BJ (cell line): ENCODE measurements around the gene BRCC3. TPM values are rescaled to one million over a fixed set of nuclear protein-coding genes. Genes with fewer than 3 reads are reported as not detected.

Experiments used
- CTCF ChIA-PET: fragments of 350-600 bp; formaldehyde crosslinking; extraction: SDS; loops from one replicate; lab custom pipeline; 2021; ENCODE audit warnings: antibody characterized with exemption, inconsistent platforms; lab: Yijun Ruan, JAX
- POLR2A ChIA-PET: fragments of 300-600 bp; sonication (Branson Sonifier 250); formaldehyde crosslinking; extraction: SDS; loops from one replicate; lab custom pipeline; 2021; ENCODE audit warnings: antibody characterized with exemption; lab: Charles Lee
- DNase-seq: peaks from one replicate; pipeline ENCODE4 v3.0.0-alpha.2; 2011; ENCODE audit warnings: low read depth
- H3K27me3 ChIP-seq: 2 replicates; pipeline ENCODE4 v1.6.0; 2011; ENCODE audit warnings: low read length; ENCODE audit not compliant: control insufficient read depth, insufficient read depth
- H3K36me3 ChIP-seq: 2 replicates; pipeline ENCODE4 v1.5.1; 2011; ENCODE audit warnings: low read length; ENCODE audit not compliant: control insufficient read depth, insufficient read depth
- H3K4me3 ChIP-seq: 2 replicates; pipeline ENCODE4 v1.5.1; 2011; ENCODE audit warnings: low read depth, mild to moderate bottlenecking, control low read depth, low read length
- polyA plus RNA-seq: library from polyadenylated mRNA; depleted of rRNA; stranded (reverse); fragments of >200 nt; gene quantifications from 2 replicates; pipeline ENCODE4 v1.2.3, GENCODE V29; 2011
- TF ChIP-seq, protein P1 (sequence below): IDR thresholded peaks from 2 replicates; pipeline ENCODE4 v1.5.1; 2011; ENCODE audit warnings: low read depth, mild to moderate bottlenecking, control low read depth, inconsistent platforms, low read length, moderate library complexity; ENCODE audit not compliant: insufficient read depth

Gene BRCC3
- polyA plus RNA-seq, 1 experiment, result 11.6 TPM

DNA sequence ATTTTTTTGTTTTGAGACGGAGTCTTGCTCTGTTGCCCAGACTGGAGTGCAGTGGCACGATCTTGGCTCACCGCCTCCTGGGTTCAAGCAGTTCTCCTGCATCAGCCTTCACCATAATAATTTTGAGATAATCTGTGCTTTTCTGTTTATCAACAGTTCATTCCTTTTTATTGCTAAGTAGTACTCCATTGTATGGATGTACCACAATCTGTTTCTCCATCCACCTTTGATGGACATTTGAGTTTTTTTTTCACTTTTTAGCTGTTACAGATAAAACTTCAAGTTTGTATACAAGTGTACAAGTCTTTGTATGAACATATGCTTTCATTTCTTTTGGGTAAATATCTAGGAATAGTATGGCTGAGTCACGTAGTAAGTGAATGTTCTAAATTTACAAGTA is 35.6 kb upstream of the BRCC3 start:
- ChIA-PET CTCF (no interaction called here), POLR2A (no interaction called here)
- Histone ChIP-seq H3K27me3 (no peaks in the 10 kb centered on the region), H3K4me3 (no peak overlapping the region), H3K36me3 (no peaks in the 10 kb centered on the region)
- TF ChIP-seq, protein P1, sequence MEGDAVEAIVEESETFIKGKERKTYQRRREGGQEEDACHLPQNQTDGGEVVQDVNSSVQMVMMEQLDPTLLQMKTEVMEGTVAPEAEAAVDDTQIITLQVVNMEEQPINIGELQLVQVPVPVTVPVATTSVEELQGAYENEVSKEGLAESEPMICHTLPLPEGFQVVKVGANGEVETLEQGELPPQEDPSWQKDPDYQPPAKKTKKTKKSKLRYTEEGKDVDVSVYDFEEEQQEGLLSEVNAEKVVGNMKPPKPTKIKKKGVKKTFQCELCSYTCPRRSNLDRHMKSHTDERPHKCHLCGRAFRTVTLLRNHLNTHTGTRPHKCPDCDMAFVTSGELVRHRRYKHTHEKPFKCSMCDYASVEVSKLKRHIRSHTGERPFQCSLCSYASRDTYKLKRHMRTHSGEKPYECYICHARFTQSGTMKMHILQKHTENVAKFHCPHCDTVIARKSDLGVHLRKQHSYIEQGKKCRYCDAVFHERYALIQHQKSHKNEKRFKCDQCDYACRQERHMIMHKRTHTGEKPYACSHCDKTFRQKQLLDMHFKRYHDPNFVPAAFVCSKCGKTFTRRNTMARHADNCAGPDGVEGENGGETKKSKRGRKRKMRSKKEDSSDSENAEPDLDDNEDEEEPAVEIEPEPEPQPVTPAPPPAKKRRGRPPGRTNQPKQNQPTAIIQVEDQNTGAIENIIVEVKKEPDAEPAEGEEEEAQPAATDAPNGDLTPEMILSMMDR, result no peak
- DNase-seq, result no peak

DNA sequence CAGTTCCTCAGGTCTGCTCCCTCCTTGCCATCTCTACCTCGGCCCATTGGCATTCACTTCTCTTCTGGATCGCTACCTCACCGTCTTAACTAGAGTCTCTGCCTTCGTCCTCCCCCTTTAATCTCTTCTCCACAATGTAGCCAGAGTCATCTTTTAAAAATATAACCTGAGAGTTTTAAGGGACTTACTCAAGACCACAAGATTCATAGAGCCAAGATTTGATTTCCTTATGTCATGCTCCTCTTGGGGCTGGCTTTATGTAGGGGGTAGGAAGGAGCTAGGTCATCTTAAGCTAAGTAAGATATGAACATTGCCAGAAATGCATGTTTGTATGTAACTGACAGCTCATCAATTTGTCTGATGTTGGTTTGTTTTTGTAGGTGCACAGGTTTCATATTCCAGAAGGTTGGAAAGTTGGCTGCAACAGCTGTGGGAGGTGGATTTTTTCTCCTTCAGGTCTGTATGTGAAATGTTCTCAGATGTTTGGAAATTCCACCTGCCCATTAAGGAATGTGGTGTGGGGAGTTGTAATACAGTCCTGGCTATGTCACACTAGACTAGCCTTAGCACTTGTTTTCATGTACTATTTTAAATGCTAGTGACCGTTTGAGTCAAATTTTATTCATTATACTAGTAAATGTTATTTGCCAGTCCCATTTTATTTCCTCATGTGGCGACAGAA is 25.0 kb upstream of the BRCC3 start:
- Histone ChIP-seq H3K27me3 (no peaks in the 10 kb centered on the region), H3K36me3 (peaks cover 1% of the 10 kb centered on the region; the same call in 1 of the 2 replicates), H3K4me3 (no peak overlapping the region)
- CTCF ChIA-PET, result interaction anchor here (1.7 kb wide), 1 partner anchor 40 kb away, joined by 4 read pairs; no protein-coding TSS in a partner anchor
- DNase-seq, result no peak
- POLR2A ChIA-PET, result no interaction called here
- TF ChIP-seq, protein P1, result no peak

DNA sequence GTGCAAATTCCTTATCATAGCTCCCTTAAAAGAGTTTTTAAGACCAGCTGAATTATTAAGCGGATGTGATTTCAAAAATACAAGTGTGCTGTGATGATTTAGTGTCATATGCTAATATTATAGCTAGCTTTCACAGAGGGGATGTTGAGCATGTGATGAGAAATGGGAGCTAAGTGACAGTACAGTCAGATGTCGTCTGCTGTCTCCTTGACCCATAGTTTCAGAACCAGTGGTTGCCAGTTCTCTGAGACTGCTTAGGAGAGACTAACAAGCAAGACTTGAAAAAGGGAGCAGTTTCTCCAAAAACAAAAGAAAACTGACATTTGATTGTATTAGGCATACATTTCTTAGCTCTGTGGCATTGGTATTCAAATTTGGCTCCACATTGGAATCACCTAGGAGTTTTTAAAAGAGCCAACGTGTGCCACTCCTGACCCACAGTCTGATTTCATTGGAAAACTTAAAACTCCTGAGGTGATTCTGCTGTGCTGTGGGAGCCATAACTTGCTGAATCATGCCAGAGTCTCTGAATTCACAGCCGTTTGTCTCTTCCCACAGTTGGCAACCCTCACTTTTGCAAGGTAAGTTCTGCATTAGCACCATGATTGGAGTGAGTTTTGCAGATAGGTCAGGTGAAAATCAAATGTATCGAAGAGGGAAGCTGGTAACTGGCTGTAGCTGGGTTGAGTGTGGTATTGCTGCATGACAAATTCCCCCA is 24.3 kb upstream of the BRCC3 start:
- Histone ChIP-seq H3K27me3 (no peaks in the 10 kb centered on the region), H3K36me3 (peaks cover 1% of the 10 kb centered on the region; the same call in 1 of the 2 replicates), H3K4me3 (no peak overlapping the region)
- TF ChIP-seq, protein P1, result no peak
- no peak for DNase-seq
- POLR2A ChIA-PET, result no interaction called here
- CTCF ChIA-PET, result interaction anchor here (1.7 kb wide), 1 partner anchor 40 kb away, joined by 4 read pairs; no protein-coding TSS in a partner anchor

DNA sequence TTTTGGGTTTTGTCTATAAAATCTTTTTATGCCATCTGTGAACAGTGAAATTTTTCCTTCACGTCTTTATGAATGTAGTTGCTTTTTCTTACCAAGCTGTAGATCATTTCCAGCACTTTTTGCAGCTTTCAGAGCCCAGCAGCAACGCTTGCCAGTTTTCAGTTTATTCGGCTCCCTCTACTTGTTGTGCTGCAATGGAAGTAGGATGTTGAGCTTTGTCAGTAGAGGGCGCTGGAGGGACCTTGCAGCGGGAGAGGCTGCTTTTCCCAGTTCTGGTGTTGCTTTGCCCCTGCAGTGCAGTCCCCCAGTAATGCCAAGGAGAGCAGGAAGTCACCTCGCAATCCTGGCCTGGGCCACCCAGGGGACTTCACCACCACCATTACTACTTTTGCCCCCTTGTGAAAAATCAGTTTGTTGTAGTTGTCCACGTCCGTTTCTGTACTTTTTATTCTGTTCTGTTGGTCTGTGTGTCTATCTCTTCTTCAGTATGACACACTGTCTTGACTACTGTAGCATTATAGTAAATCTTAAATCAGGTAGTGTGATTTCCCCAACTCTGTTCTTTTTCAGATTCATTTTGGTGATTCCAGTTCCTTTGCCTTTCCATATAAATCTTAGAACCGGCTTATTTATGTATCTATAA is 22.2 kb upstream of the BRCC3 start:
- DNase-seq, result no peak
- TF ChIP-seq, protein P1, result peak; percentile 63
- CTCF ChIA-PET, result interaction anchor here (0.8 to 1.2 kb wide), 5 partner anchors 8 to 69 kb away, joined by 3 to 7 read pairs (median 5); no protein-coding TSS in a partner anchor
- H3K36me3 ChIP-seq, result peaks cover 1% of the 10 kb centered on the region; the same call in 1 of the 2 replicates
- no peaks in the 10 kb centered on the region for H3K27me3 ChIP-seq
- no peak overlapping the region for H3K4me3 ChIP-seq
- POLR2A ChIA-PET, result no interaction called here
